GM23338 (cell line): Measurements from ENCODE around the gene THSD4. TPM values are rescaled to one million over a fixed set of nuclear protein-coding genes. Genes with fewer than 3 reads are reported as not detected.

Source experiments
- ATAC-seq: fragments of 200-7000 bp; cut with Tn5 transposase; 3 replicates; pipeline ENCODE4 v1.9.1; 2020
- DNase-seq: peaks from one replicate; pipeline ENCODE4 v3.0.0-alpha.2; 2015; ENCODE audit warnings: low spot score
- H2AFZ ChIP-seq: fragments of 200-600 bp; sonication (generic); 2 replicates; pipeline ENCODE4 v1.8.0; 2016; ENCODE audit warnings: antibody characterized with exemption, mild to moderate bottlenecking, moderate library complexity
- H3F3A ChIP-seq: fragments of 200-600 bp; sonication (generic); replicated peaks from 2 replicates; pipeline ENCODE4 v1.8.0; 2017; ENCODE audit warnings: antibody characterized with exemption, mixed run types, low read depth
- H3K27ac ChIP-seq: fragments of 200-600 bp; sonication (generic); 2 replicates; pipeline ENCODE4 v1.6.1; 2016; ENCODE audit warnings: low read depth
- H3K27me3 ChIP-seq: fragments of 200-600 bp; sonication (generic); 2 replicates; pipeline ENCODE4 v1.8.0; 2016; ENCODE audit warnings: mild to moderate bottlenecking, mixed run types, moderate library complexity; ENCODE audit not compliant: insufficient read depth
- H3K36me3 ChIP-seq: fragments of 200-600 bp; sonication (generic); 2 replicates; pipeline ENCODE4 v1.8.0; 2016; ENCODE audit warnings: mild to moderate bottlenecking; ENCODE audit not compliant: insufficient read depth
- H3K4me1 ChIP-seq: fragments of 200-600 bp; sonication (generic); 2 replicates; pipeline ENCODE4 v1.8.0; 2016; ENCODE audit warnings: mild to moderate bottlenecking, moderate library complexity; ENCODE audit not compliant: insufficient read depth
- H3K4me2 ChIP-seq: fragments of 200-600 bp; sonication (generic); 2 replicates; pipeline ENCODE4 v1.7.1; 2017; ENCODE audit warnings: mixed run types
- H3K4me3 ChIP-seq: fragments of 200-600 bp; sonication (generic); 2 replicates; pipeline ENCODE4 v1.6.1; 2016; ENCODE audit warnings: mixed run types
- H3K79me2 ChIP-seq: fragments of 200-600 bp; sonication (generic); replicated peaks from 2 replicates; pipeline ENCODE4 v1.8.0; 2017; ENCODE audit warnings: mild to moderate bottlenecking; ENCODE audit not compliant: insufficient read depth
- H3K9me2 ChIP-seq: fragments of 200-600 bp; sonication (generic); 2 replicates; pipeline ENCODE4 v1.8.0; 2017; ENCODE audit not compliant: insufficient read depth
- H4K20me1 ChIP-seq: fragments of 200-600 bp; sonication (generic); replicated peaks from 2 replicates; pipeline ENCODE4 v1.8.0; 2017; ENCODE audit warnings: mild to moderate bottlenecking; ENCODE audit not compliant: insufficient read depth
- H3K27ac Mint-ChIP-seq: 2 replicates; pipeline ENCODE4 v1.8.0; 2020; ENCODE audit warnings: inconsistent platforms, mild to moderate bottlenecking, moderate library complexity, mixed read lengths
- H3K27me3 Mint-ChIP-seq: 3 replicates; pipeline ENCODE4 v1.8.0; 2022; ENCODE audit warnings: low read depth, mild to moderate bottlenecking, moderate library complexity, mixed read lengths, inconsistent platforms; ENCODE audit not compliant: insufficient read depth, poor library complexity
- H3K36me3 Mint-ChIP-seq: 3 replicates; pipeline ENCODE4 v1.8.0; 2021; ENCODE audit warnings: low read depth, mild to moderate bottlenecking, inconsistent platforms, moderate library complexity, mixed read lengths
- H3K4me1 Mint-ChIP-seq: 3 replicates; pipeline ENCODE4 v1.8.0; 2020; ENCODE audit warnings: mild to moderate bottlenecking, inconsistent platforms, mixed read lengths
- H3K4me3 Mint-ChIP-seq: 3 replicates; pipeline ENCODE4 v1.8.0; 2021; ENCODE audit warnings: moderate library complexity, mild to moderate bottlenecking, inconsistent platforms, mixed read lengths
- H3K9me3 Mint-ChIP-seq: 3 replicates; pipeline ENCODE4 v1.8.0; 2020; ENCODE audit warnings: moderate library complexity, mild to moderate bottlenecking, inconsistent platforms, mixed read lengths
- EZH2 ChIP-seq: fragments of 200-600 bp; sonication (generic); IDR thresholded peaks from one replicate; pipeline ENCODE4 v1.8.0; 2017; ENCODE audit warnings: antibody characterized with exemption, mild to moderate bottlenecking, low read depth; ENCODE audit not compliant: unreplicated experiment
- POLR2AphosphoS5 ChIP-seq: IDR thresholded peaks from 2 replicates; pipeline ENCODE4 v1.6.1; 2016; ENCODE audit warnings: antibody characterized with exemption, low read depth
- STAT1 ChIP-seq: IDR thresholded peaks from one replicate; pipeline ENCODE4 v1.6.1; 2016; ENCODE audit warnings: antibody characterized with exemption; ENCODE audit not compliant: unreplicated experiment
- ZNF331 ChIP-seq: fragments of 250-450 bp; sonication (Bioruptor Pico); IDR thresholded peaks from 2 replicates; pipeline ENCODE4 v1.5.0; 2020; ENCODE audit warnings: low read depth, mild to moderate bottlenecking, moderate library complexity
- polyA plus RNA-seq: library from polyadenylated mRNA; unstranded; fragments of >200 nt; fragmentation: Nextera tagmentation; extraction: Ambion mirVana; gene quantifications from 2 replicates; pipeline ENCODE4 v1.2.1, GENCODE V29; 2016
- total RNA-seq: library from RNA; depleted of rRNA; stranded (reverse); fragments of >200 nt; shearing (Covaris generic); gene quantifications from 2 replicates; pipeline ENCODE4 v1.2.3, GENCODE V29; 2014
- TF ChIP-seq, protein P1 (sequence below): IDR thresholded peaks from one replicate; pipeline ENCODE4 v1.6.1; 2018; ENCODE audit warnings: antibody characterized with exemption; ENCODE audit not compliant: unreplicated experiment
- TF ChIP-seq, protein P2 (sequence below): fragments of 250-450 bp; sonication (Bioruptor Pico); IDR thresholded peaks from 2 replicates; pipeline ENCODE4 v1.5.0; 2020; ENCODE audit warnings: mild to moderate bottlenecking, moderate library complexity
- TF ChIP-seq, protein P3 (sequence below): IDR thresholded peaks from 2 replicates; pipeline ENCODE4 v1.6.1; 2016; ENCODE audit warnings: antibody characterized with exemption

The THSD4 gene
- total and polyA plus RNA-seq, 2 experiments from 2014 or later = 2.0 to 7.4 TPM

DNA sequence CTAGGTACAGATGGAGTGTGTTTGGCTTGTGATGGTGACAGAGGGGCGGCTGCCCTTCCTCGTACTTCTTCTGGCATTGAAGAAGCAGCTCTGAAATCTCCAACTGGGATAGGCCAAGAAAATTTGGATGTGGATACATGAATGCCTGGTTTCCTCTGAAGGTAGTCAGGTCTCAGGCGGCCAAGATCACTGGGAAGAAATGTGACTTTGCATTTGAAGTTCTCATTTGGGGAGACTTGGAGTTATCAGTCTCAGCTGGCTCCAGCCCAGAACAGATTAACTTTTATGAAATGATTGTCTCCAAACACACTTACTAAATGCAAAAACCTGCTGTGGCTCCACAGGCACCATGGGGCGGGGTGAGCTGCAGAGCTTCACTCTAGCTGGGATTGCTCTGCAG is 215.9 kb downstream of the THSD4 start:
- no peaks in the 10 kb centered on the region for H3K36me3 Mint-ChIP-seq
- H3K9me3 Mint-ChIP-seq = no peaks in the 10 kb centered on the region
- Histone ChIP-seq H3K36me3 (no peaks in the 10 kb centered on the region), H4K20me1 (no peaks in the 10 kb centered on the region), H2AFZ (no peak overlapping the region), H3K79me2 (no peaks in the 10 kb centered on the region), H3K9me2 (peaks cover 2% of the 10 kb centered on the region; the same call in 1 of the 2 replicates), H3K4me3 (no peak overlapping the region), H3K4me2 (no peak overlapping the region), H3K27ac (no peak overlapping the region), H3K27me3 (no peaks in the 10 kb centered on the region), H3K4me1 (0 out of 2 replicates have a peak, but pooled peaks cover 7% of the 10 kb centered on the region), H3F3A (no peaks in the 10 kb centered on the region)
- no peaks in the 10 kb centered on the region for H3K27me3 Mint-ChIP-seq
- DNase-seq (no peak), ATAC-seq (no peak)
- no peak overlapping the region for H3K4me3 Mint-ChIP-seq
- TF ChIP-seq POLR2AphosphoS5 = no peak
- no peak for TF ChIP-seq EZH2
- no peak for TF ChIP-seq ZNF331 (CRISPR knock-in tag)
- TF ChIP-seq, protein P1, sequence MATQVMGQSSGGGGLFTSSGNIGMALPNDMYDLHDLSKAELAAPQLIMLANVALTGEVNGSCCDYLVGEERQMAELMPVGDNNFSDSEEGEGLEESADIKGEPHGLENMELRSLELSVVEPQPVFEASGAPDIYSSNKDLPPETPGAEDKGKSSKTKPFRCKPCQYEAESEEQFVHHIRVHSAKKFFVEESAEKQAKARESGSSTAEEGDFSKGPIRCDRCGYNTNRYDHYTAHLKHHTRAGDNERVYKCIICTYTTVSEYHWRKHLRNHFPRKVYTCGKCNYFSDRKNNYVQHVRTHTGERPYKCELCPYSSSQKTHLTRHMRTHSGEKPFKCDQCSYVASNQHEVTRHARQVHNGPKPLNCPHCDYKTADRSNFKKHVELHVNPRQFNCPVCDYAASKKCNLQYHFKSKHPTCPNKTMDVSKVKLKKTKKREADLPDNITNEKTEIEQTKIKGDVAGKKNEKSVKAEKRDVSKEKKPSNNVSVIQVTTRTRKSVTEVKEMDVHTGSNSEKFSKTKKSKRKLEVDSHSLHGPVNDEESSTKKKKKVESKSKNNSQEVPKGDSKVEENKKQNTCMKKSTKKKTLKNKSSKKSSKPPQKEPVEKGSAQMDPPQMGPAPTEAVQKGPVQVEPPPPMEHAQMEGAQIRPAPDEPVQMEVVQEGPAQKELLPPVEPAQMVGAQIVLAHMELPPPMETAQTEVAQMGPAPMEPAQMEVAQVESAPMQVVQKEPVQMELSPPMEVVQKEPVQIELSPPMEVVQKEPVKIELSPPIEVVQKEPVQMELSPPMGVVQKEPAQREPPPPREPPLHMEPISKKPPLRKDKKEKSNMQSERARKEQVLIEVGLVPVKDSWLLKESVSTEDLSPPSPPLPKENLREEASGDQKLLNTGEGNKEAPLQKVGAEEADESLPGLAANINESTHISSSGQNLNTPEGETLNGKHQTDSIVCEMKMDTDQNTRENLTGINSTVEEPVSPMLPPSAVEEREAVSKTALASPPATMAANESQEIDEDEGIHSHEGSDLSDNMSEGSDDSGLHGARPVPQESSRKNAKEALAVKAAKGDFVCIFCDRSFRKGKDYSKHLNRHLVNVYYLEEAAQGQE = no peak
- TF ChIP-seq, protein P2, sequence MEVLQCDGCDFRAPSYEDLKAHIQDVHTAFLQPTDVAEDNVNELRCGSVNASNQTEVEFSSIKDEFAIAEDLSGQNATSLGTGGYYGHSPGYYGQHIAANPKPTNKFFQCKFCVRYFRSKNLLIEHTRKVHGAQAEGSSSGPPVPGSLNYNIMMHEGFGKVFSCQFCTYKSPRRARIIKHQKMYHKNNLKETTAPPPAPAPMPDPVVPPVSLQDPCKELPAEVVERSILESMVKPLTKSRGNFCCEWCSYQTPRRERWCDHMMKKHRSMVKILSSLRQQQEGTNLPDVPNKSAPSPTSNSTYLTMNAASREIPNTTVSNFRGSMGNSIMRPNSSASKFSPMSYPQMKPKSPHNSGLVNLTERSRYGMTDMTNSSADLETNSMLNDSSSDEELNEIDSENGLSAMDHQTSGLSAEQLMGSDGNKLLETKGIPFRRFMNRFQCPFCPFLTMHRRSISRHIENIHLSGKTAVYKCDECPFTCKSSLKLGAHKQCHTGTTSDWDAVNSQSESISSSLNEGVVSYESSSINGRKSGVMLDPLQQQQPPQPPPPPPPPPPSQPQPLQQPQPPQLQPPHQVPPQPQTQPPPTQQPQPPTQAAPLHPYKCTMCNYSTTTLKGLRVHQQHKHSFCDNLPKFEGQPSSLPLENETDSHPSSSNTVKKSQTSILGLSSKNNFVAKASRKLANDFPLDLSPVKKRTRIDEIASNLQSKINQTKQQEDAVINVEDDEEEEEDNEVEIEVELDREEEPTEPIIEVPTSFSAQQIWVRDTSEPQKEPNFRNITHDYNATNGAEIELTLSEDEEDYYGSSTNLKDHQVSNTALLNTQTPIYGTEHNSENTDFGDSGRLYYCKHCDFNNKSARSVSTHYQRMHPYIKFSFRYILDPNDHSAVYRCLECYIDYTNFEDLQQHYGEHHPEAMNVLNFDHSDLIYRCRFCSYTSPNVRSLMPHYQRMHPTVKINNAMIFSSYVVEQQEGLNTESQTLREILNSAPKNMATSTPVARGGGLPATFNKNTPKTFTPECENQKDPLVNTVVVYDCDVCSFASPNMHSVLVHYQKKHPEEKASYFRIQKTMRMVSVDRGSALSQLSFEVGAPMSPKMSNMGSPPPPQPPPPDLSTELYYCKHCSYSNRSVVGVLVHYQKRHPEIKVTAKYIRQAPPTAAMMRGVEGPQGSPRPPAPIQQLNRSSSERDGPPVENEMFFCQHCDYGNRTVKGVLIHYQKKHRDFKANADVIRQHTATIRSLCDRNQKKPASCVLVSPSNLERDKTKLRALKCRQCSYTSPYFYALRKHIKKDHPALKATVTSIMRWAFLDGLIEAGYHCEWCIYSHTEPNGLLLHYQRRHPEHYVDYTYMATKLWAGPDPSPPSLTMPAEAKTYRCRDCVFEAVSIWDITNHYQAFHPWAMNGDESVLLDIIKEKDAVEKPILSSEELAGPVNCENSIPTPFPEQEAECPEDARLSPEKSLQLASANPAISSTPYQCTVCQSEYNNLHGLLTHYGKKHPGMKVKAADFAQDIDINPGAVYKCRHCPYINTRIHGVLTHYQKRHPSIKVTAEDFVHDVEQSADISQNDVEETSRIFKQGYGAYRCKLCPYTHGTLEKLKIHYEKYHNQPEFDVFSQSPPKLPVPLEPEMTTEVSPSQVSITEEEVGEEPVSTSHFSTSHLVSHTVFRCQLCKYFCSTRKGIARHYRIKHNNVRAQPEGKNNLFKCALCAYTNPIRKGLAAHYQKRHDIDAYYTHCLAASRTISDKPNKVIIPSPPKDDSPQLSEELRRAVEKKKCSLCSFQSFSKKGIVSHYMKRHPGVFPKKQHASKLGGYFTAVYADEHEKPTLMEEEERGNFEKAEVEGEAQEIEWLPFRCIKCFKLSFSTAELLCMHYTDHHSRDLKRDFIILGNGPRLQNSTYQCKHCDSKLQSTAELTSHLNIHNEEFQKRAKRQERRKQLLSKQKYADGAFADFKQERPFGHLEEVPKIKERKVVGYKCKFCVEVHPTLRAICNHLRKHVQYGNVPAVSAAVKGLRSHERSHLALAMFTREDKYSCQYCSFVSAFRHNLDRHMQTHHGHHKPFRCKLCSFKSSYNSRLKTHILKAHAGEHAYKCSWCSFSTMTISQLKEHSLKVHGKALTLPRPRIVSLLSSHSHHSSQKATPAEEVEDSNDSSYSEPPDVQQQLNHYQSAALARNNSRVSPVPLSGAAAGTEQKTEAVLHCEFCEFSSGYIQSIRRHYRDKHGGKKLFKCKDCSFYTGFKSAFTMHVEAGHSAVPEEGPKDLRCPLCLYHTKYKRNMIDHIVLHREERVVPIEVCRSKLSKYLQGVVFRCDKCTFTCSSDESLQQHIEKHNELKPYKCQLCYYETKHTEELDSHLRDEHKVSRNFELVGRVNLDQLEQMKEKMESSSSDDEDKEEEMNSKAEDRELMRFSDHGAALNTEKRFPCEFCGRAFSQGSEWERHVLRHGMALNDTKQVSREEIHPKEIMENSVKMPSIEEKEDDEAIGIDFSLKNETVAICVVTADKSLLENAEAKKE (CRISPR knock-in tag) = no peak
- no peak for TF ChIP-seq STAT1
- TF ChIP-seq, protein P3, sequence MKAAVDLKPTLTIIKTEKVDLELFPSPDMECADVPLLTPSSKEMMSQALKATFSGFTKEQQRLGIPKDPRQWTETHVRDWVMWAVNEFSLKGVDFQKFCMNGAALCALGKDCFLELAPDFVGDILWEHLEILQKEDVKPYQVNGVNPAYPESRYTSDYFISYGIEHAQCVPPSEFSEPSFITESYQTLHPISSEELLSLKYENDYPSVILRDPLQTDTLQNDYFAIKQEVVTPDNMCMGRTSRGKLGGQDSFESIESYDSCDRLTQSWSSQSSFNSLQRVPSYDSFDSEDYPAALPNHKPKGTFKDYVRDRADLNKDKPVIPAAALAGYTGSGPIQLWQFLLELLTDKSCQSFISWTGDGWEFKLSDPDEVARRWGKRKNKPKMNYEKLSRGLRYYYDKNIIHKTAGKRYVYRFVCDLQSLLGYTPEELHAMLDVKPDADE = no peak
- no peak overlapping the region; the same call in 1 of the 2 replicates for H3K27ac Mint-ChIP-seq
- peaks cover 23% of the 10 kb centered on the region for H3K4me1 Mint-ChIP-seq
